HG03460 (cell line): ENCODE results near the gene CELF1.

Source experiments
- ATAC-seq: cut with Tn5 transposase; IDR thresholded peaks from one replicate; pipeline ENCODE4 v1.9.1; 2021; ENCODE audit not compliant: unreplicated experiment

CELF1 gene

DNA sequence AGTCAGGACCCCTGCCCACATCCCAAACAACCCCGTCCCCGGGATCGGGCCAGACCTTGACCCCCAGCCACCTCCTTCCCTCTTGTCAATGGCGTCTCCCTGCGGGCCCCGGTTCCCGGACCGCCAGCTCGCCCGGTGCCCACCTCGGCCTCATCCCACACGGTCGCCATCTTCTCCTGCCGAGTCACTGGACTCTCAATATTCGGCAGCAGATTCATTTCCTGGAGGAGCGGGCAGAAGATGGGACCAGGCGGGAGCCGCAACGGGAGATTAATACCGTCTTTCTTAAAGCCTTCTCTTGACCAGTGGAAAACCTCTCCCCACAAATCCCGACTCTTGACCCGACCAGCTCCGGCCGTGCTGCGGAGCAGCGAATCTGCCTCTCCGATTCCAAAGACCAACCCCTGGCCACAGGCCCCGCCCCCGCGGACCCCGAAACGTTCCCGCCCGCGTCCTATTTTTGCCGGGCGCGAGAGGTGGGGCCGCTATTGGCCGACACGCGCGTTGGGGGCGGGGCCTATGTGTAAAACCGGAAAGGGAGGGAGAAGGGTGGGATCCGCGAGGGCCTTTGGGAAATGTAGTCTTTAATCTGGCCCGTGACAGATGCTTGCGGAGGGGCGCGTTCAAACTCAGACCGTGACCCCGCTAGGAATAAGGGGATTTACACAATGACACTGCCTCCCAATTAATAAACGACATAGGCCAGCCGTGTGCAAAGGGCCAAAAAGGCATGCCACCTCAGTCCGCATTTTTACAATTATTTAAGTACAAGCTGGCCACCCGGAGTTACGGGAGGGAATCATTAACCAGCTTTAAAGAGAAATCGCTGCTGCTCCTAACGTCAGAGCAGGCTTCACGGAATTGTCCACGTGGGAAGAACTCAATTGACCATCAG lies 126.6 kb downstream of the CELF1 start, which contains the start of gene PSMC3:
PSMC3 (minus strand) TSS at position 378 of the 895 bp plus-strand sequence; CDS start at position 218, 160 bp downstream.
- peak; percentile 86 for ATAC-seq

DNA sequence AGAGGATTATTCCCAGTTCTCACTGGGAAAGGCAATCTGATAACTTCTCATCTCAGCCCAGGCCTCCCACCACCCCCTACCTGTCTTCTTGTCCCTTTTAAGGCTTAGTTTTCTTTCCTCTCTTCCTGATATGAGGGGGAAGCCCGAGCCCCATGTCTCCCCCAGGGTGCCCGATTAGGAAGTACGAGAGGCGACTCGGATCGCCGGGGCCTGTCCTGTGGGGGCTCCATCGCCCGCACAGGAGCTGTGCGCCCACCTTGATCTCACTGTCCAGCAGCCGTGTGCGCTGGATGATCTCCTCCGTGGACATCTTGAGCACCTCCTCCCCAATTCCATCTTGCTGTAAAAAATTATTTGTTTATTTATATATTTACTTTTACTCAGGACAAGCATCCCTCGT lies 127.3 kb downstream of the CELF1 start:
- ATAC-seq: no peak

DNA sequence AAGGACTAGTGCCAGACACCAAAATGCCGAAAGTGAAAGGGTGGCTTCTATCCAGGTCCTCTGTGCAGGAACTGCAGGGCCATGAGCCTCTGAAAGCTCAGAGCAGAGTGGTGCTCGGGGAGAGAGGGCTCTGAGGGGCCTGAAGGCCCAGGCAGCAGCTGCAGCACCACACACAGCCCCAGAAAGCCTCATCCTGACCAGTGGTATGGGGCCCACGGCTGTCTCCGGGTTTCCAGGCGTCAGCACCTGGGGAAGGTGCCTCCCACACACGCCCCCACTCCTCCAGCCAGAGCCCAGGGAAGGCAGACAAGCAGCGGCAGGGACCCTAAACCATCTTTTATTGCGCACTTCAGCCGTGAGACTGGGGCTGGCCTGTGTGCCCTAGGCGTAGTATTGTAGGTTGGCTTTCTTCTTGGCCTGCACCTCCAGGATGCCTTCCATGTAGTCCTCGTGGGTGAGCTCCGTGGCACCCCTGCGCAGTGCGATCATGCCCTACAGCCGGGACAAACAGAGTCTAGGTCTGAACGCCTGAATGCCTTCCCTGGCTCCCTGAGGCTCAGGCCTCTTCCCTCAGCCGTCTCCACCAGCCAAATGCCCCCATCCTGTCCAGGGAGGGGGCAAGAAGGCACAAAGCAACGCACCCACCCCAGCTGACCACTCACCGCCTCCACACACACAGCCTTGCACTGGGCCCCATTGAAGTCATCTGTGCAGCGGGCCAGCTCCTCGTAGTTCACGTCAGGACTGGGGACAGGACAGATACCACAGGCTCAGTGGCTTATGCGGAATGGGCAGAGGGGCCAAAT lies 134.3 kb downstream of the CELF1 start:
- ATAC-seq: no peak

DNA sequence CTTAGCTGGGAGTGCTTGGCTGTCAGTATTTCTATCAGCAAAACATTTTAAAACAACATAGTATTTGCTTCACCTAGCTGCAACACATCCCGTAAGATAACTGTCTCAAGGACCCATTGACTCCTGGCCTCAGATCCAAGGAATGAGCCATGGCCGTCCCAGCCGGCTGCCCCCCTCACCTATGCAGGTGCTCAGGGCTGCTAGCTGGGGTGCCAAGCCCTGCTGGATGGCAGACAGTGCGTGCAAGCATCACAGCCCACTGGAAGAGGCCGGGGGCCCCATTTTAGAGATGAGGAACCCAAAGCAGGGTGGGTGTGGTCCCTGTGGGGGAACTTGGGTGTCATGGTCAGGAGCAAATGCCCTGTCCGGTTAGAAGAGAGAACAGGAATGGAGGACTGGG lies 135.2 kb downstream of the CELF1 start:
- no peak for ATAC-seq

DNA sequence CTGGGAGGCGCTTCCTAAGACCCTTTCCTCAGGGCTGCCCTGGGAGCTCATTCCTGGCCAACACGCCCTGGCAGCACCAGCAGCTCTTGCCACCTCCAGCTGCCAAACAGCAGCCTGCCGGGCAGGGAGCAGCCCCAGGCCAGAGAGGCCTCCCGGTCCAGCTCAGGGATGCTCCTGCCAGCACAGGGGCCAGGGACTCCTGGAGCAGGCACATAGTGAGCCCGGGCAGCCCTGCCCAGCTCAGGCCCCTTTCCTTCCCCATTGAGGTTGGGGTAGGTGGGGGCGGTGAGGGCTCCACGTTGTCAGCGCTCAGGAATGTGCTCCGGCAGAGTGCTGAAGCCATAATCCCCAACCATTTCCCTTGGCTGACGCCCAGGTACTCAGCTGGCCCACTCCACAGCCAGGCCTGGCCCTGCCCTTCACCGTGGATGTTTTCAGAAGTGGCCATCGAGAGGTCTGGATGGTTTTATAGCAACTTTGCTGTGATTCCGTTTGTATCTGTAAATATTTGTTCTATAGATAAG lies 136.9 kb downstream of the CELF1 start:
- no peak for ATAC-seq
